Activated T-helper 1 cell treated with anti-CD3 and anti-CD28 coated beads, Interleukin-2, amount 50 U/mL, for 16 hours (primary cell): ENCODE measurements around the gene BLOC1S1.

Experiments
- DNase-seq, 2 donors: peaks; one replicate each; pipeline ENCODE4 v3.0.0-alpha.2; 2020; ENCODE audit warnings: low read depth in 1 of 2, low spot score in 1 of 2

Gene BLOC1S1

DNA sequence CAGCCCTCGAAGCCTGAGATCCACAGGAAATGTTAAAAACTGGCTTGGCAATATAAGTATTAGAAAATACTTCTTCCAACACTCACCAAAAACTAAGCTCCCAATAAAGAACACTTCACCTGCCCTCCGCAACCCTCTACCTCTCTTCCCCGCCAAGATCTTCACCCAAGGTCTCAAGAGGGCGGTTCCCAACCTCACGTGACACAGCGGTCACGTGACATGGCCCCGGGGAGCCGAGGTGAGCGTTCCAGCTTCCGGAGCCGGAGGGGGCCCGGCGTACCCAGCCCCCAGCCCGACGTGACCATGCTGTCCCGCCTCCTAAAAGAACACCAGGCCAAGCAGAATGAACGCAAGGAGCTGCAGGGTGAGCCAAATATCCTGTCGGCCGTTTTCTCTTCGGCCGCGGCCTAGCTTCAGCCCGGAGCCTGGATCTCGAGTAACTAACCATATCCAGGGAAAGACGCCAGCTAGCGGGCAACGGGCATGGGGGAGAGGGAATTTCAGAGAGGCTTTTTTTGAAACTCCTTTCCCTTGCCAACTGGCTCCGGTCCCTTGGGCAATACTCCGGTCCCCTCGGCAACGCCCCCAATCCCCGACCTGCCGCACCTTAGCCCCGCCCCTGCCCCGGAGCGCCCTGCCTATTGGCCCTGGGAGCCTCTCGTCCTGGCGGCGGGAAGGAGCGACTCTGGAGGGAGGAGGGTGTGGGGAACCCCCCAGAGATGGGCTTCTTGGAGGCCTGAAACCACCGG, at the start of gene BLOC1S1:
TSS of gene BLOC1S1 (plus strand) at position 214 of the 749 bp plus-strand sequence. CDS start at position 220, 6 bp downstream.
- DNase-seq, result peak; percentile 84 to 88

DNA sequence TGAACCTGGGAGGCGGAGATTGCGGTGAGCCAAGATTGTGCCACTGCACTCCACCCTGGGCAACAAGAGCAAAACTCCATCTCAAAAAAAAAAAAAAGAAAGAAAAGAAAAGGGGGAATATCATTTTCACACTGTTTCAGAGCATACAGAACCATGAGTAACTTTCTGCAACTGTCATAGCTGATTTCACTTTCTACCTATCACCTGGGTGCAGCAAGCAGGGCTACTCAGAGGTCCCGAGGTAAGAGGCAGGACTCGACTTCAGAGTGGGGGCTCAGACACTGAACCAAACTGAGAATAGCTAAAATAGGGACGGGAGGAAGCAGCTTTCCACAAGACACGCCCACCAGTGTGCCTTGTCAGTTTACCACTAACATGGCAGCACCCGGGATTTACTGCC, 49.3 kb upstream of the BLOC1S1 start:
- DNase-seq, result no peak

DNA sequence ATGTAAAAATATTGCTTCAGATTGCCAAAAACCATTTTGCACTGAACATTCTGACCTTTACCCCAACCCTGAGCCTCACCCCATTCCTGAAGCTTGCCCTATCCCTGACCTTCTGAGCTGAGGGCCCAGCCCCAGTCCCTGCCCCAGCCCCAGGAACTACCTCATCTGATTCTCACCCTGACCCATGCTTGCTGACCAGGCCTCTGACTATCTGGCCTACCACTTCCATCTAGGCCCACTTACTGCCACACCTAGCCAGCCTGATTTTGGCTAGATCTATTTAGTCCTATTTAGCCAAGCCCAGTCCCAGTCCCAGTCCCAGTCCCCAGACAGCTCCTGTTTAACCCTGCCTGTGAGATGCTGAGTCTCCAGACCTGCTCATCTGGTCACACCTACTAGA, 45.6 kb upstream of the BLOC1S1 start:
- DNase-seq, result no peak

DNA sequence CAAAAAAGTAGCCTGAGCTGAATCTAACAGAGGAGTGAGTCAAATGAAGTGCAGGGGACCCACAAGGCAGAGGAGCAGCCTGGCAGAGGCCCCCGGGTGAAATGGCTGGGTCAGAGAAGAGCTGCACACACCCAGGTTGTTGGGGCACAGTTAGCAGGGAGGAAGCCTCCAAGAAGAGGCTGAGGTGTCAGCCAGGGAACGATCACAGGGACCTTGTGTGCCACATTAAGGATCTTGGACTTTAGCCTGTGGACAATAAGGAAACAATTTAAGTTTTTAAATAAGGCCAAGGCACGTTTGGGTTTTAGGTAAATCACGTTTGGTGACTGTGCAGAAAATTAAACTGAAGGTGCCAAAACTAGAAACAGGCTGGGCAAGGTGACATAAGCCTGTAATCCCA, 44.1 kb upstream of the BLOC1S1 start:
- DNase-seq, result no peak

DNA sequence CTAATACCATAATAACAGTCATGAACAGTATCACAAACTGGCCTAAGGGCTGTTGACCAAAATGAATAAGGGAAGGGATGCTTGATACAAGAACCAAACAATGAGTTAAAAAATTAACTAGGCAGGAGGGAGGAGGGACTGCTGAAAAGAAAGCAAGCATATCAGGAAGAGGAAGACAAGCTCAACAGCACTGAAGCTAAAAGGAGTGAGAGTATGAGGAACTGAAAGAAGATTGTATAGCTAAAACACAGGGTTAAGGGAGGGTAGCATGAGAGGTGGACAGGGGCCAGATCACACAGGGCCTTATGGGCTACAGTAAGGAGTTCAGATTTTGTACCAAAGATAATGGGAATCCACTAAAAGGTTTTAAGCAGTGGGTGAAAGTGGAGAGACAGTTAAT, 42.2 kb upstream of the BLOC1S1 start:
- DNase-seq, result no peak

DNA sequence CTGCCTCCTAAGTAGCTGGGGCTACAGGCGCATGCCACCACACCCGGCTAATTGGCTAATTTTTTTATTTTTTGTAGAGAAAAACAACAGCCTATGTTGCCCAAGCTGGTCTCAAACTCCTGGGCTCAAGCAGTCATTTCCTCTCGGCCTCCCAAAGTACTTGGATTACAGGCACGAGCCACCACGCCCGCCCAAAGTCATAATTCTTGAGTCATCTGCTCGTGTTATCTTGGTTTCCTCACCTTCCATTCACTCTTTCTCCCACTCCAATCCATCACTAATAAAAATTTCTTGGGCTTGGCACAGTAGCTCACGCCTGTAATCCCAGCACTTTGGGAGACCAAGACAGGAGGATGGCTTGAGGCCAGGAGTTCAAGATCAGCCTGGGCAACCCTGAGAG, 40.2 kb upstream of the BLOC1S1 start:
- DNase-seq, result no peak

DNA sequence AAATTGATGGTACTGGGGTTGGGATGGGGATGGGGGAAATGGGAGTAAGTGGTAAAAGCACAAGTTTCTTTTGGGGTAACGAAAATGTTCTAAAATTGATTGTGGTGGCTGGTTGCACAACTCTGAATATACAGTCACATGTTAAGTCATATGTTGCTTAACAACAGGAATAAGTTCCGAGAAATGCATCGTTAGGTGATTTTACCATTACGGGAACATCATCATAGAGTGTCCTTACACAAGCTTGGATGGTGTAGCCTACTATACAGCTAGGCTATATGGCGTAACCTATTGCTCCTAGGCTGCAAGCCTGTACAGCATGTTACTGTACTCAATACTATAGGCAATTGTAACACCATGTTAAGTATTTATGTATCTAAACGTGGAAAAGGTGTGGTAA, 39.1 kb upstream of the BLOC1S1 start:
- no peak for DNase-seq

DNA sequence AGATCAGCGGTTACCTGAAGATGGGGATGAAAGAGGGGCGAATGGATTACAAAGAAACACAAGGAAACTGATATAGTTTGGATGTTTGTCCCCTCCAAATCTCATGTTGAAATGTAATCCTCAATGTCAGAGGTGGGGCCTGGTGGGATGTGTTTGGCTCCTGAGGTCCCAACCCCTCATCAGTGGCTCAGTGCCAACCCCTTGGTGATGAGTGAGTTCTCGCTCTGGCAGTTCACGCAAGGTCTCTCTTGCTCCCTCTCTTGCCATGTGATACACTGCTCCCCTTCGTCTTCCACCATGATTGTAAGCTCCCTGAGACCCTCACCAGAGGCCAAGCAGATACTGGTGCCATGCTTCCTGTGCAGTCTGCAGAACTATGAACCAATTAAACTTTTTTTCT, 36.2 kb upstream of the BLOC1S1 start:
- DNase-seq, result no peak

DNA sequence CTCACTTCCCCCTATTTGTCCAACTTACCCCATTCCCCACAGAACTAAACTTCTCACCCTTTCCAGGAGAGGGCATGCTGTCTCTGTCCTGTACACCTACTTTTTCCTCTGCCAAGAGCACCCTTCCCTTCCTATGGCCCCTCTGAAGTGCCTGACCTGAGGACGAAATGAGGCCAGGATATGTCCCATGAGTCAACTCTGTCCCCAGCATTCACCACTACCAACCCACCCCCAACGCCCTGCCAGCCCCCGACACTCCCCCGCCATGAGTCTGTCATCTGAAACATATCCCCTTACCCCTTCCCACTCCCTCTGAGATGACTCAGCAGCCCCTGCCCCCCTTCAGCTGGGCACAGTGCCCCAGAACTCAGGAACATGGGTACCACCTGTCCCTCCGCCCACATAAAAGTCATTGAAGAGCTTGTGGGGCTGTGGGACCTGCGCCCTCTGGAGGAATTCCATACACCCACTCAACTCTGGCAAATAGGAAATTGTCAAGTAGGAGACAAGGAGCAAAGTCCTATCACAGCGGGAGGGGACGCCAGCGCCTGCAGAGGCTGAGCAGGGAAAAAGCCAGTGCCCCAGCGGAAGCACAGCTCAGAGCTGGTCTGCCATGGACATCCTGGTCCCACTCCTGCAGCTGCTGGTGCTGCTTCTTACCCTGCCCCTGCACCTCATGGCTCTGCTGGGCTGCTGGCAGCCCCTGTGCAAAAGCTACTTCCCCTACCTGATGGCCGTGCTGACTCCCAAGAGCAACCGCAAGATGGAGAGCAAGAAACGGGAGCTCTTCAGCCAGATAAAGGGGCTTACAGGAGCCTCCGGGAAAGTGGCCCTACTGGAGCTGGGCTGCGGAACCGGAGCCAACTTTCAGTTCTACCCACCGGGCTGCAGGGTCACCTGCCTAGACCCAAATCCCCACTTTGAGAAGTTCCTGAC, 34.4 kb upstream of the BLOC1S1 start:
- DNase-seq, result no peak

DNA sequence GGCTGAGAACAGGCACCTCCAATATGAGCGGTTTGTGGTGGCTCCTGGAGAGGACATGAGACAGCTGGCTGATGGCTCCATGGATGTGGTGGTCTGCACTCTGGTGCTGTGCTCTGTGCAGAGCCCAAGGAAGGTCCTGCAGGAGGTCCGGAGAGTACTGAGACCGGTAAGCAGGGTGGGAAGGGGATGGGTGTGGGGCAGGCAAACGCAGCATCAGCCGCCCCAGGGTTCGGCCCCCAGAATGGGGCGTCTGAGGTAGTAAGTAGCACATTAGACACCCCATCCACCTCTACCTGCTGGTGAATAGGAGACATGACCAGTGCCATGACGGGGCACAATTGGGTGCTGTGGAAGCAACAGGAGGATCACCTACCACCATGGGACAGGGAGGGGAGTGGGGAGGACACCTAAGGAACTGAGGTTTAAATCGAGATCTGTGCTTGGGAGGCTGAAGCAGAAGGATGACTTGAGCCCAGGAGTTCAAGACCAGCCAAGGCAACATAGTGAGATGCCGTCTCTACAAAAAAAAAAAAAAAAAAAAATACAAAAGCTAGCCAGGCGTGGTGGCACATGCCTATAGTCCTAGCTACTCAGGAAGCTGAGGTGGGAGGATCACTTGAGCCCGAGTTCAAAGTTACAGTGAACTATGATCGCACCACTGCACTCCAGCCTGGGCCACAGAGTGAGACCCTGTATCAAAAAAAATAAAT, 33.6 kb upstream of the BLOC1S1 start:
- DNase-seq, result no peak

DNA sequence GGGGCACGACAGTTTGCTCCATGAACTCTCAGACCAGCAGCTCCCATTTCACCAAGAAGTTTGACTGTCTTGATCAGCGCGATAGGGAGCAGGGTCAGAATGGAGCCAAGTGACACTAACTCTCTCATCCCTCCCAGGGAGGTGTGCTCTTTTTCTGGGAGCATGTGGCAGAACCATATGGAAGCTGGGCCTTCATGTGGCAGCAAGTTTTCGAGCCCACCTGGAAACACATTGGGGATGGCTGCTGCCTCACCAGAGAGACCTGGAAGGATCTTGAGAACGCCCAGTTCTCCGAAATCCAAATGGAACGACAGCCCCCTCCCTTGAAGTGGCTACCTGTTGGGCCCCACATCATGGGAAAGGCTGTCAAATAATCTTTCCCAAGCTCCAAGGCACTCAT, 32.2 kb upstream of the BLOC1S1 start:
- DNase-seq, result no peak

DNA sequence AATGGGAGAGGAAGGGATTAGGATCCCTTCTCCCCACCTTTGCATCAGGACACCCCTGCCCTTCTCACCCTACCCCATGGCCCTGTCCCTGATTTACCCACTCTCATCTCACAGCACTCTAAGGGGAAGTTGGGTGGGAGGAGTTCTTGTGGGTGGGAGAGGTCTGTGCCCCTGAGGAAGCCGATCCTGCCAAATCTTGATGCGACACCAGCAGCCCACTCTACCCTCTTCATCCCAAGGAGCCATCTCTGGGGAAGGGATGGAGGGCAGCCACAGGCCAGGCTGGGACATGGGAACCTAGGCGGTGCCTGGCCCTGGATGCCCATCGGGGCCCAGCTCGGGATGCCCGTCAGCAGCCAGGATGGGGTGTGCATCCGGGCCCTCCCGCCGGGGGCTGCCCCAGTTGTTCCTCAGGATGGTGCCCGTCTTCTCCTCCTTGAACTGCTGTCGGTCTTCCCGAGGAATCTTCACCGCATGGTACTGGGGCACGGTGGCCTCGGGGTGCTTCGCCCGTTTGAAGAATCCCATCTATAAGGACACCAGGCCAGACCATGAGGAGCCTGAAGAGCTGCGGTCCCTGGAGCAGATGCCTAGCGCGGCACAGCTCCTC, 31.0 kb upstream of the BLOC1S1 start:
- no peak for DNase-seq

DNA sequence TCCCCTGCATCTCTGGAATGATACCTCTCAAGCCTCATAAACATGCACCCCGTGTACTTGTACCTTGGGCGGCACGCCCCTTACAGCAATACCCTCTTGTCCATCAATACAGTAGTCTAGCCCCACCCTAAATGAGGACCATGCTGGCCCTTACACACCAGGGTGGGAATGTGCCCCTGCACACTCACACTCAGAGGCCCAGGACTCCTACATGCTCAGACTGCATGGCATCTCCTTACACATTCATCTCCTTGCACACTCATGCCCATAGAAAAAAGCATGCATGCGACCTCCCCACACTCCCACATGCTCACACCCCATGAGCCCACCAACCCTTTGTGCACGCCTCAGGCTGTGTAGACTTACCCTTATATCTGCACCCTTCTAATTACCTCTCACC, 30.2 kb upstream of the BLOC1S1 start:
- DNase-seq, result no peak

DNA sequence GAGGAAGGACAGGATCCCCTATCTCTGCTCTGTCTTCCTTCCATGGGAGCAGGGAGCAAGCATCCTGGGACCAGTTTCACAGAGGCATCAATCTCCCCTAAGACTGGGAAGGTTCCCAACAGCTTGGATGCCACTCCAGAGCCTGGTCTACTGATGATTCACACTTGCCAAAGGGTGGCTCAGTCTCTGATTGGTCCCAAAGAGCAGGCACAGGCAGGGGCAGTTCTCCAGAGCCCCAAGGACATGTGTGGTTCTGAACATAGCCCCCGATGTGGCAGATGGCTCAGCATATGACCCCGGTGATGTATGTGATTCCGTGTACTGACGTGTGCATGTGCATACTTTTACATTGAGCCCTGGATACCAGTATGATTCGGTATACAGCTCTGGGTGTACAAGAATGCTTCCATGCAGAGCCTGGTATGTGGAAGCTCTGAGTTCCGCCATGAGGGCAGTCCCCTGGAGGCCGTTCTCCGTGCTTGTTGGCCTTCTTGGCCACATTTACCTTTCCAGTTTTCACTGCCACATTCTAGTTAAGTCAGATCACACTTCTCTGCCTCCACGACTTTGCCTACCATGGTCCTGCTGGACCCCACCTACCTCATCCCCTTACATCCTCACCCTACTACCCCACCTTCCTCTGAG, 29.4 kb upstream of the BLOC1S1 start:
- DNase-seq, result no peak

DNA sequence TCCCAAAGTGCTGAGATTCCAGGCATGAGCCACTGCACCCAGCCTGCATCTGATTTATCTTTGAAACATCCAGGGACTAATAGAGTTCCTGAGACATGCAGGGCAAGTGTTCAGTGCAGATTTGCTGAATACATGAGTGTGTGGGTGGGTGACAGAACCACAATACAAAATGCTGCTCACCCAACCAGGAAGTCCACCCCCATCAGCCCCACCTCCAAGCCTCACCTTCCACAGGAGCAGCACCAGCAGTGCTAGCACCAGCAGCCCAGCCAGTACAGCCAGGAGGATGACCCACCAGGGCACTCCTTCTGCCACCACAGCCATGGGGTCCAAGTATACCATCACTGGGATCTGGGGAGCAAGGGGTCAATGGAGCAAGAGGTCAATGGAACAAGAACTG, 28.1 kb upstream of the BLOC1S1 start:
- no peak for DNase-seq

DNA sequence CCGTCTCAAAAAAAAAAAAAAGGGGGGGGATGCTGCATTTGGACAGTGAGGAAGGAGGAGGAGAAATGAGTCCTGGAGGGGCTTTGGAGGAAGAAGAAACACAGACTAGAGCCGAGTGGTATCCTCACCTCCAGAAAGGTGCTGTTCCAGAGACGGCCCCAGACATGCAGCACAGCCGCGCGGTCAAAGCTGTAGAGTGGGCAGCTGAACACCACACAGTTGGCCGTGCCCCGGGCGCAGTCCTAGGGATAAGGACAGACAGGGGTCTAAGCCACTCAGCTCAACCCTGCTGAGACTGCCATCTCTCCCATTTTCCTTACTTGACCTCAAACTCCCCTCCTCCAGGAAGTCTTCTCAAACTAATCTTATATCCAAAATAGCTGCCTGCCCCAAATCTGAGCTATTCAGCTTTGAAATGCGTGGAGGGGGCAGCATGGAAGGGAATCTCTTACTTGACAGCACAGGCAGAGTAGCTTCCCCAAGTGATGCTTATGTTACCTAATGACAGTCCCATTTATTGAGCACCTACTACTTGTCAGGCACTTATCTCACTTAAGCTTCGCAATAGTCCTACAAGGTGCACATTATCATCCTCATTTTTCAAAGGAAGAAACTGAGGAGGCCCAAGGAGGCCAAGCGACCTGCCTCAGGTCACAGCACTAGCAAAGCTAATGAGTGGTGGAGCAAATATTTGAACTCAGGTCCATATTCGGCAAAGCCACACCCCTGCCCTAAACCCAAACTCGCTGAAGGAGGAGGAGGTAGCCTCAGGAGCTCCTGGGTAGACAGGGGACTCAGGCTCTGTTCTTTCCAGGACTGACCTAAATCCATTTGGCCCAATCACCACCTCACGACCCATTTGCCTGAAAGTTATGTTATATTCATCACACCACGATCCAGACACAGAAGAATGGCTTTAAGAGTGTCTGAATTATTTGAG, 26.9 kb upstream of the BLOC1S1 start:
- DNase-seq, result no peak

DNA sequence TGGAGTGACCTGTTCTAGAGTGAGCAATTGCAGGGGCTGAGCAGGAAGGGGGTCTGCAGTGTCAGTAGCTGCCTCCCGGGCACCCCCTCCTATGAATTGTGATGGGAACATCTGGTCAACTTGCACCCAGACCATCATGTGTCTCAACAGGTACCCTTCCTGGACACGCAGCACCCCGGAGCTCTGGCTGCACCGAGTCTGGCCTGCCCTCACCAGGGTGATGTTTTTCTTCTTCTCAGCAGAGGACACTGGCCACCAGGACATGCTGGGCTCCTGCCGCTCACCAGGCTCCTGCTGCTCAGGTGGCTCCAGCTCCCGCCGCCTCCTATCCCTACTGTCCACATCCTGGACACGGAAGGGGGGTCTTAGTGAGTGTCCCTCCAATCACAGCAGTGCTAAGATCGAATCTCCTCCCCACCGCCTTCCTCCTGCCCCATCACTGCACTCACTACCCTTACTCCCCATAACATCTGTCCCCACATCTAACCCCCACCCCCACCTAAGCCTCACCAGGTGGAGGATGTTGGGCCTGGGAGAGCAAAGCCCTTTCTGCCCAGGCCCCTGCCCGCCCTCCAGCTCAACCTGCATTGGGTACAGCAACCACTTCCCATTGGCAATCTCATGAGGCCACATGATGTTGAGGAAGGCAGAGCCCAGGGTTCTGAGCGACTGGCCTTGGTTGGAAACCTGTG, 23.1 kb upstream of the BLOC1S1 start:
- DNase-seq, result no peak

DNA sequence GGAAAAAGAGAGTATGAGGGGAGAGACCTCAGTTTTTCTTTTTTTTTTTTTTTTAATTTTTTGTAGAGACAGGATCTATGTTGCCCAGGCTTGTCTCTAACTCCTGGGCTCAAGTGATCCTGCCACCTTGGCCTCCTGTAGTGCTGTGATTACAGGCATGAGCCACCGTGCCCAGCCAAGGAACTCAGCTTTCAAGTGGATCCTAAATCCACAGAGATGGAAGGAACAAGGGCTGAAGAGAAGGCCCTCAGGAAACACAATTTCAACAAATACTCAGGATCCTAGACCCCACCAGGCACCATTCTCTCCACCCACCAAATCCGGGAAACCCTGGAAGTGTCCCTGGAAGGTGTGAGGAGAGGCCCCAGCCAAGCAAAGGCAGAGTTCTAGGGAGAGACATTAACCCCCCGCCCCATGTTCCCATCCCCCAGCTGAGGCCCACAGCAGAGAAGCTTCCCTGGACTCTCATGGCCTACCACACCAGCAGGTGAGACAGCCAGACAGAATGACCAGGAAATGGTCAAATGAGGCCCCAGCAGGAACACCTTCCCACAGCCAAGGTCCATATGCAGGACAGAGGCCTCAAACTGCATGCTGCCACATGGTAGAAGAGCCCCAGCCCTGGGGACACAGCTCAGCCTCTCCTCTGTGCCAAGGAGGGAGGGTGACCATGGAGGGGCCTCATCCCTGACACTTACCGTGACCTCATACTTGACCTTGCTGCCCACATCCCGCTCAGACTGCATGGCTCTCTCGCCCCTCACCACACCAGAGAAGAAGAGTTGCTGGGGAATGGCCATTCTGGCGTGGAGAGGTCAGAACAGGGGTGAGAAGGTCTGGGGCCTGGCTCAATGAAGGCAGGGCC, 22.3 kb upstream of the BLOC1S1 start:
- no peak for DNase-seq
